Measurements from ENCODE around the gene BOC.
A peak's percentile ranks its signal among the peaks of the same experiment; 100 is the strongest.

BOC gene

DNA sequence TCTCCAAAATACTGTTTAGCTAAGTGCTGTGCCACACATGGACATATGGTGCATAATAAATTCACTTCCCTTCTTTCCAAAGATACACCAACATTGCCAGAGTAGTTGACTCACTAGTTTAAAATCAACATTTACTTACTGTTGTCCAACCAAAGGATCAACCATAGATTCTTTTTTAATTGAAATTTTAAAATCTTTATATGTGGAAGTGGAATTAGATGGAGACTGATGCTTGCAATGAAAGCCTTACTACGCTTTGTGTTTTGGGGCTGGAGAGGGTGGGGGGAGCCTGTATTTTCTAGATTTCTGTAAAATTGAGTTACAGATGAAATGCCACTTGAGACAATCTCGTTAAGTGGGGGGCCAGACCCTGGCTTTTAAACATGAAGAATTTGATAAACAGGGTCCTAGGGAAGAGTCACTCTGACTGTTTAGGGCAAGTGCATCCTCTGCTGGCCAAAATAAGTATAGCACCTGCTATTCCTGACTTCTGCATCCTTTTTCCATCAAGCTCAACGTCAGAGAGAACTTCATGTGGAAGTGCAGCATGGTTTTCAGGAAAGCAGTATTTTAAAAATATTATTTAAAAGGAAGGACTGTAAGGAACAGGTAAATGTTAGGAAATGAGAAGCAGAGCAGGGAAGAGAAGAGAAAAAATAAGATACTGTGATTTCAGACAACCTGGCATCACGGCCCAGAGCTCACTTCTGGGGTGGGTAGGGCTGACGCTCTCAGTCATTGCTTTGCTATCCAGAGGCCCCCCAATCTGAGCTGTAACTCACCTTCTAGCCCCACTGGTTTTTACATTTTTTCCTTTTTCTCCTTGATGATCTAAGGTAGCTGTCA lies 76.7 kb downstream of the BOC start:
- DNase-seq = peak; percentile 89

GRCh38 chr3:113288881-113289280 lies 77.5 kb downstream of the BOC start:
- no peak for DNase-seq

DNA sequence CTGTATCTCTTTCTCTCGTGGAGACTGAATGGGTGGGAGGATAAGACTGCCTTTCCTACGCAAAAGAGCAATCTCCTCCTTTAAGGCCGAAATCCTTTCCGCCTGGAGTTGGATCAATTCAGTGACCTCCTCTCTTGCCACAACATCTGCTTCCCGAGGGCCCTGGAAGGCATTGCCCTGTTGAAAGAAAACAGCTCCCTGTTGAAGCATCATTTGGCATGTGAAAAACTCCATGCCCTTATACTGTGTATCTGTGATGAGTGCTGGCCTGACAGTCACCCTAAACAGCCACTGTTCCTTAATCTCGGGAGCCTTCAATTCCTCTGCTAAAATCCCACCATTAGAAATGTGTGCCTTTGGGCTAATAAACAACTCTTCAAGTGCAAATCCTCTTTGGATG lies 80.2 kb downstream of the BOC start:
- peak; percentile 71 for DNase-seq

- no peak for DNase-seq
Observed at GRCh38 chr3:113292933-113293332, 81.6 kb downstream of the BOC start.

- DNase-seq = no peak
Observed at GRCh38 chr3:113293348-113293747, 82.0 kb downstream of the BOC start.

DNA sequence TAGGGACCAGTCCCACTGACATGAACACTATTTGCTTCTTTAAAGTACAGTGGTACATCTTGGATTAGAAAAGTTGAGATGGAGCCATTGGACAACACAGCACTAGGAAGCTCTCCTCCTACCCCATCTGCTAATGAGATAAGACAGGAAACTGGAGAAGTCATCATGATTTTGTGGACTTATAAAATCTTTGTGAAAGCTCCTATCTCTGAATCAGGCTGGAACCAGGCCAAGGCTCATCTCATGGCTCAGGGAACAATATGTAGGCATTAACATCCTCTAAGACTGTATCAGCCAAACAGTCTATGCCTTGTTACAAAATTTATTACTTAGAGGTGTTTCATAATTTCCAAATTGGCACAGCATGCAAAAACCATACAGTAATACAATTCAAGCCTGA lies 84.1 kb downstream of the BOC start:
- no peak for DNase-seq

GRCh38 chr3:113297287-113297686 lies 85.9 kb downstream of the BOC start:
- DNase-seq = no peak

GRCh38 chr3:113297841-113298240 lies 86.5 kb downstream of the BOC start:
- no peak for DNase-seq

DNA sequence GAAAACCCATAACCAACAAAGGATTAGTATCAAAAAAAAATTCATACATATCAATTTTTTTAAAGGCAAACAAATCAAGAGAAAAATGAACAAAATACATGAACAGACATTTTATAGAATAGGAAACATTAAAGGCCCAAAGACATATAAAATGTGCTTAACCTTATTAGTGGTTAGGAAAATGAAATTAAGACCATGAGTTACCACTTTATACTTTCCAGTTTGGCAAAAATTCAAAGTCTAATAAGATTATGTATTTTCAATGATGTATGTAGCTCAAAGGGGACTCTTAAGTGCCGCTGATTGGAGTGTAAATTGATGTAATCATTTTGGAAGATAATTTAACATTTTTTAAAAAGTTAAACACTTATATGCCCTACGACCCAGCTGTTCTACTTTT lies 89.2 kb downstream of the BOC start:
- DNase-seq = no peak

DNA sequence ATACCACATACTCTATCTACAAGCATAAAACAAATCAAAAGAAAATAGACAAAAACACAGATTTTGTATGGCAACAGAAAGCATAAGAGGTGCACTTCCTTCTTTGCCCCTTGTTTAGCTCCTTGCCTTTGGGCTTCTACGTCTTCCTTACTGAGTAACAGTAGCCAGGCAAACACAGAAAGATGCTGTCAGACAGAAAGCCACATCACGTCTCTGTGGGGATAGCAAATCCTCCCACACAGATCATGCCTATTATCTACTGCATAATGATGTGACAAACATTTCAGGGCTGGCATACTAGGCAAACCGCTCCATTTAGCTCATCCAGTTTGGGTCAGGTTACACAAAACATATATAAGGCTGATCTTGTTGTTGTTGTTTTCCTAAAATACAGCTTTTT lies 92.7 kb downstream of the BOC start:
- DNase-seq = no peak

GRCh38 chr3:113304856-113305540 lies 93.6 kb downstream of the BOC start:
- DNase-seq = peak; percentile 19

DNA sequence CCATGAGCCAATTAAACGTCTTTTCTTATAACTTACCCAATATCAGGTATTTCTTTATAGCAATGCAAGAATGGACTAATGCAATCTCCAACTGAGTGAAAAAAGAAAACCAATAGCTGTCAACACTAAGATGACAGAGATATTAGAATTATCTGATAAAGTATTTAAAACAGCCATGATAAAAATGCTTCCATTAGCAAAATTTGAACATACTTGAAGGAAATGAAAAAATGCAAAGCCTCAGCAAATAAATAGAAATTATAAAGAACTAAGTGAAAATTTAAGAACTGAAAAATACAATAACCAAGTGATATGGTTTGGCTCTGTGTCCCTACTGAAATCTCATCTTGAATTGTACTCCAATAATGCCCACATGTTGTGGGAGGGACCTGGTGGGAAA lies 99.6 kb downstream of the BOC start:
- no peak for DNase-seq

DNA sequence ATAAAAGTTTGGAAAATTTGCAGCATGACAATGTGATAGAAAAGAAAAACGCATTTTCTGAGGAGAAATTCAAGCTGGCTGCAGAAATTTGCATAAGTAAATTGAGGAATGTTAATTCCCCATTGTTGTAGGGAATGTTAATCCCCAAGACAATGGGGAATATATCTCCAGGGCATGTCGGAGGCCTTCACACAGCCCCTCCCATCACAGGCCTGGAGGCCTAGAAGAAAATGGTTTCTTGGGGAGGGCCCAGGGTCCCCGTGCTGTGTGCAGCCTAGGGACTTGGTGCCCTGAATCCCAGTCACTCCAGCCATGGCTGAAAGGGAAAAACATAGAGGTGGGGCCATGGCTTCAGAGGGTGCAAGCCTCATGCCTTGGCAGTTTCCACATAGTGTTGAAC lies 101.1 kb downstream of the BOC start:
- DNase-seq = no peak

DNA sequence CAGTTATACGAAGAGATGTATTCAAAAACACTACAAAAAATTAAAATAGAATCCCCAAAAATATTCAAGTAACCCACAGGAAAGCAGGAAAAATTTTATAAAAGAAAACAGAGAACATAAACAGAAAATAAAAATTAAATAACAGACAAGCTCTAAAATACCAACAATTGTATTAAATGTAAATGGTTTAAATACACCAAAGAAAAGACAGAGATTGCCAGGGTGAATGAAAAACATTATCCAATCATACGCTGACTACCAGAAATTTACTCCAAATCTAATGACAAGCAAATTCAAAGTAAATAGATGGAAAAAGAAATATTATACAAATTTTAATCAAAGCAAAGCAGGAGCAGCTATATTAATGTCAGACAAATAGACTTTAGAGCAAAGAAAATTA lies 103.6 kb downstream of the BOC start:
- no peak for DNase-seq

DNA sequence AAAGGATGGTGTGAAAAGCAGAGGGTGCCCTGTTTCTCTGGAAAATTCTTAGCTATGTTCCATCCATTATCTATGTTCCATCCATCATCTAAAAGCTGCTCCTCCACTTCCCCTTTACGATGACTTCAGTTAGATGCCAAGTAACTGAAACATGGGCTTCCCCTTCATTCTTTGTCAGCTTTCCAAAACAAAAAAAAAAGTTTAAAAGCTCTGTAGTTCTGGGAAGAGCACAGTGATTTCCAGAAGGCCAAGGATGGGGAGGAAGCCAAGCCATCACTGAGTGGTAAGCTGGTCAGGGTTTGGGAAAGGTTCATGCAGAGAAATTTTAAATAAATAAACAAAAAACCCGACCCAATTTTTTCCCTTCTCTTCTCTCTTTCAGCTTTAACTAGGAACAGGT lies 118.4 kb downstream of the BOC start:
- DNase-seq = no peak

DNA sequence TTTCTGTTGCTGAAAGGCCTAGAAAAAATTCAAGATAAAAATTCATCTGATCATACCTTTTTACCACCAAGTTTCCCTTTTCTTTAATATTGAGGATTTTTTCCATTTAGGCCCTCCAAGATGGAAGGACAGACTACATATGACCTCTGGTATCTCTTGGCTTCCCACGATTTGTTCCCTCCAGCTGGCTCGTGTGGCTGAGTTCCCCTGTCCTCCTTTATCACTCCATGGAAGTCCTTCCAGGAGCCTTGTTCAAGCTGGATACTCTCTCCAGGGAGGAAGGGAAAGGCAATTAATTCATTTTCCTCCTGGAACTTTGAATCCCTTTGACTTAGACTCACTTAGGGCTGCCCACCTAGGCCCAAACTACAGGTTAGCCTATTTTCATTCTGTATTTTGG lies 119.4 kb downstream of the BOC start:
- DNase-seq = no peak

DNA sequence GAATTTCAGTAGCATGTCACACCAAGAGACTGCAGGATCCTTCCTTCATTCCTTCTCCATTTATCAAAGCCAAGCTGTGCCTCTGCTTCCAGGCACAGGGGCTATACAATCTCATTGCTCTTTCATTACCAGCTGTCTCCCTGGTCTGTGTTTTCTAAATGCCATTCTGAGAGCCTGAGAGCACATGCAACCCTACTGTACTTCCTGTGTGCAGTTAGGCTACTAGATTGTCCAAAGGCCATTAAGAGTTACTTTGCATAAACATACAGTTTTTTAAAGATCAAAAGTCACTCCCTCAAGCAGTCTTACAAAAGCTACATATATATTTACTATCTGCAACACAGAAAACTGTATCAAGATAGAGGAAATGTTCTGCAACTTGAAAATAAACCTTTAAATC lies 119.8 kb downstream of the BOC start:
- no peak for DNase-seq
